Retinal pigment epithelial cell (primary cell): ENCODE results near the gene FHOD3.
"Not testable (repeated sequence)": the region's sequence is repeated elsewhere in the genome, so short reads cannot be mapped to it uniquely, and the experiment has no call there.

Experiments used
- DNase-seq: peaks from one replicate; pipeline ENCODE4 v3.0.0-alpha.2; 2010; ENCODE audit warnings: low read depth
- H3K4me3 ChIP-seq: 2 replicates; pipeline ENCODE4 v1.5.1; 2011; ENCODE audit warnings: mild to moderate bottlenecking, low read length, control low read depth, moderate library complexity
- TF ChIP-seq, protein P1 (sequence below): conservative IDR thresholded peaks from 2 replicates; pipeline ENCODE4 v1.5.1; 2011; ENCODE audit warnings: low read depth, low read length, control low read depth, inconsistent platforms

Gene FHOD3

DNA sequence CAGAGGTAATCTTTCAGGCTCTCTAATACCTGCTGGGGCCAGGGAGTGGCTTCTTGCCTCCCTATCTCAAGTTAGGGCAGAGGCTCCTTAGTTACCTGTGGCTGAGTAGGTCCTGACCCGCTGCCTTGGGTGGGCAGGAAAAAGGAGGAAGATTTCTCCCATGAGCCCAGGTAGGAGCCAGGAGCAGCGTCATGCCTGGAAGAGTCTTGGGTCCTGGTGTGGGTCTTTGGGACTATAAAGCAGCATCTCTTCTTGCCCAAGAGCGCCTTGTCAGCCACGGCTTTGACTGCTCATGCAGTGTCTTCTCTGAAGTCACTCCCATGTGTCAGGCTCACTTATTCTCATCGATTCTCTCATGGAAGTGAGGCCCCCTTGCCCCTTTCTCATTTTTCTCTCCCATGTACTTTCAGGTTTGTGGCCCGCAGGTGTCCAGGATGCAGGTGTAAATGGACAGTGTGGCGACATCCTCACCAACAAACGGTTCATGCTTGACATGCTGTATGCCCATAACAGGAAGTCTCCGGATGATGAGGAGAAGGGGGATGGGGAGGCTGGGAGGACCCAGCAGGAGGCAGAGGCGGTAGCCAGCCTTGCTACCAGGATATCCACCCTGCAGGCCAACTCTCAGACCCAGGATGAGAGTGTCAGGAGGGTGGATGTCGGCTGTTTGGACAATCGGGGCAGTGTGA lies 420.1 kb downstream of the FHOD3 start:
- H3K4me3 ChIP-seq = no peak overlapping the region
- no peak for DNase-seq
- TF ChIP-seq, protein P1, sequence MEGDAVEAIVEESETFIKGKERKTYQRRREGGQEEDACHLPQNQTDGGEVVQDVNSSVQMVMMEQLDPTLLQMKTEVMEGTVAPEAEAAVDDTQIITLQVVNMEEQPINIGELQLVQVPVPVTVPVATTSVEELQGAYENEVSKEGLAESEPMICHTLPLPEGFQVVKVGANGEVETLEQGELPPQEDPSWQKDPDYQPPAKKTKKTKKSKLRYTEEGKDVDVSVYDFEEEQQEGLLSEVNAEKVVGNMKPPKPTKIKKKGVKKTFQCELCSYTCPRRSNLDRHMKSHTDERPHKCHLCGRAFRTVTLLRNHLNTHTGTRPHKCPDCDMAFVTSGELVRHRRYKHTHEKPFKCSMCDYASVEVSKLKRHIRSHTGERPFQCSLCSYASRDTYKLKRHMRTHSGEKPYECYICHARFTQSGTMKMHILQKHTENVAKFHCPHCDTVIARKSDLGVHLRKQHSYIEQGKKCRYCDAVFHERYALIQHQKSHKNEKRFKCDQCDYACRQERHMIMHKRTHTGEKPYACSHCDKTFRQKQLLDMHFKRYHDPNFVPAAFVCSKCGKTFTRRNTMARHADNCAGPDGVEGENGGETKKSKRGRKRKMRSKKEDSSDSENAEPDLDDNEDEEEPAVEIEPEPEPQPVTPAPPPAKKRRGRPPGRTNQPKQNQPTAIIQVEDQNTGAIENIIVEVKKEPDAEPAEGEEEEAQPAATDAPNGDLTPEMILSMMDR = no peak

- TF ChIP-seq, protein P1 = no peak
- no peak for DNase-seq
- H3K4me3 ChIP-seq = no peak overlapping the region
These were observed 421.3 kb downstream of the FHOD3 start for GRCh38 chr18:36718705-36719328.

DNA sequence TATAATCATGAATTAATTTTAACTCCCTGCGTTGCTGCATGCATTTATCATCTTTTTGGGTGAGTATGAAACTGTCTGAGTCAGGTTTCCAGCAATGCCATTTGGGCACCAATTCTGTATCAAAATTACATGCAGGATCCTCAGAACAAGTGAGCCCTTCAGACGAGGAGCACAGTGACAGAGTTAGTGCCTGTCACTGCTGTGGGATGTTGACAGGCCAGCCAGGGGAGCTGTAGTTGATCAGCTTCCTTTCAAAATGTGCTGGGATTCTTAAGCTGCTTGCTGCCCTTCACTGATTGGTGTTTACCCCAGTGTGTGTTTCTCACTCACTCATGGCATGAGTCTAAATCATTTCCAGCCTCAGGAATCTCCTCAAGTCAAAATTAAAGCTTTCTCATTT lies 422.1 kb downstream of the FHOD3 start:
- TF ChIP-seq, protein P1 = no peak
- no peak overlapping the region for H3K4me3 ChIP-seq
- no peak for DNase-seq

DNA sequence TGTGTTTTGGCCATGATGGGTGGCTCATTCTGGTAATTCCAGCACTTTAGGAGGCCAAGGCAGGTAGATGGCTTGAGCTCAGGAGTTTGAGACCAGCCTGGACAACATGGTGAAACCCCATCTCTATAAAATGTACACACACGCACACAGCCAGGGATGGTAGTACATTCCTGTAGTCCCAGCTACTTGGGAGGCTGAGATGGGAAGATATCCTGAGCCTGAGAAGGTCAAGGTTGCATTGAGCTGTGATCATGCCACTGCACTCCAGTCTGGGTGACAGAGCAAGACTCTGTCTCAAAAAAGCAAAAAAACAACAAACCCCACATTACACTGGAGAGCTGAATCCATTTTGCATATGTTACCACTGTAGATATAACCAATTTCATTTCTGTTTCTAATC lies 423.8 kb downstream of the FHOD3 start:
- H3K4me3 ChIP-seq, DNase-seq: not testable (repeated sequence)

DNA sequence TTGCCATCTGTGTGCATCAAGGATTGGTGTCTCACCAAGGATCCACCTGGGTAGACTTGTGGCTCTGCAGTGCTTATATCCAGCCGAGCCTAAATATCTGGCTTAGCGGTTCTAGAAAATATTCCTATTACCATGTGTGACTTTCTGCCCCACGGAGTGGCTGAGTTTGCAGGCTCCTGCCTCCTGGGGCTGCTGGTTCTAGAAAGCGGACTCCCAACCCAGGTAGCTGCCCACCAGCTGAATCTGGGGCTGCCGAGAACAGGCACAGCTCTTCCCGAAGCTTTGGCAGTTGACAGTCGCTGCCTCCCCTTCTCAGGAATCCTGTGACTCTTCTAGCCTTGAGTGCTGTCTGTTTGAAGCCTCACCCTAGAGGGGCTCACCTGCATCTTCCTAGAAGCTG lies 426.7 kb downstream of the FHOD3 start:
- H3K4me3 ChIP-seq = no peak overlapping the region
- TF ChIP-seq, protein P1 = no peak

GRCh38 chr18:36724591-36725001 lies 427.1 kb downstream of the FHOD3 start:
- no peak overlapping the region for H3K4me3 ChIP-seq
- no peak for DNase-seq
- TF ChIP-seq, protein P1 = no peak

More for the DNA sequence above, 426.7 kb downstream of the FHOD3 start:
- DNase-seq = no peak

- TF ChIP-seq, protein P1 = no peak
These were observed 430.8 kb downstream of the FHOD3 start for GRCh38 chr18:36728345-36728744.

More at GRCh38 chr18:36728345-36728744, 430.8 kb downstream of the FHOD3 start:
- DNase-seq = no peak
- no peak overlapping the region for H3K4me3 ChIP-seq
